H1 (cell line): Measurements from ENCODE around the gene GALNT12. TPM values are rescaled to one million over a fixed set of nuclear protein-coding genes. Genes with fewer than 3 reads are reported as not detected.

Experiments used
- ATF3 ChIP-seq: IDR thresholded peaks from 2 replicates; pipeline ENCODE4 v1.6.1; 2011; ENCODE audit warnings: low read depth, mild to moderate bottlenecking, low read length; ENCODE audit not compliant: insufficient read depth
- CHD1 ChIP-seq: IDR thresholded peaks from 2 replicates; pipeline ENCODE4 v1.6.1; 2012; ENCODE audit warnings: low read depth, low read length, improper control_type of control experiment
- MAX ChIP-seq: IDR thresholded peaks from 2 replicates; pipeline ENCODE4 v1.6.1; 2012; ENCODE audit warnings: inconsistent platforms
- NANOG ChIP-seq: IDR thresholded peaks from 2 replicates; pipeline ENCODE4 v1.6.1; 2011; ENCODE audit warnings: low read length, low read depth, mild to moderate bottlenecking, inconsistent platforms; ENCODE audit not compliant: insufficient read depth, poor library complexity, severe bottlenecking
- SIX5 ChIP-seq: IDR thresholded peaks from 2 replicates; pipeline ENCODE4 v1.6.1; 2011; ENCODE audit warnings: mild to moderate bottlenecking, low read depth, low read length
- SRF ChIP-seq: IDR thresholded peaks from 2 replicates; pipeline ENCODE4 v1.6.1; 2011; ENCODE audit warnings: mild to moderate bottlenecking, low read depth, low read length, moderate library complexity
- TCF12 ChIP-seq: IDR thresholded peaks from 2 replicates; pipeline ENCODE4 v1.6.1; 2011; ENCODE audit warnings: low read depth, mild to moderate bottlenecking, low read length
- polyA plus RNA-seq, 7 experiments: library from polyadenylated mRNA; depleted of rRNA in 3 of 7; stranded (reverse) in 5 of 7; unstranded in 2 of 7; fragments of >200 nt in 5 of 7; fragments of 200-250 nt in 2 of 7; gene quantifications; 1 replicate in 5 of 7; 2 replicates in 1 of 7; 4 replicates in 1 of 7; pipeline versions ENCODE4 v1.2.1 to v1.2.3, GENCODE V29; 2011 to 2013; ENCODE audit warnings: missing spikeins in 2 of 7, mixed read lengths in 2 of 7
- total RNA-seq: library from RNA; stranded (reverse); fragmentation: NEBNext Ultra II Directional; extraction: Animal tissue kit (Norgen Biotek cat#: 25700); gene quantifications from 2 replicates; pipeline ENCODE4 v1.2.1, GENCODE V29; 2021

GALNT12 gene
- total and polyA plus RNA-seq, 2 of the 8 experiments (the other 6 are each of a cell fraction or from before 2014, with no cell fraction given) = 16.2 to 19.6 TPM

GRCh38 chr9:98801561-98801960 lies 5.9 kb upstream of the GALNT12 start (continued):
- TF ChIP-seq SRF = no peak
- no peak for TF ChIP-seq TCF12
- TF ChIP-seq MAX = no peak
- no peak for TF ChIP-seq ATF3
- no peak for TF ChIP-seq CHD1
- TF ChIP-seq SIX5 = no peak
- no peak for TF ChIP-seq NANOG
